MM.1S (cell line): ENCODE results near the gene DVL1.

ENCODE experiments used
- DNase-seq: peaks from one replicate; pipeline ENCODE4 v3.0.0-alpha.2; 2015
- H2AFZ ChIP-seq: fragments of 300-600 bp; sonication (generic); 2 replicates; pipeline ENCODE4 v1.6.0; 2016; ENCODE audit warnings: antibody characterized with exemption, low read length
- H3F3A ChIP-seq: fragments of 300-600 bp; sonication (generic); 2 replicates; pipeline ENCODE4 v1.6.1; 2016; ENCODE audit warnings: mild to moderate bottlenecking, antibody characterized with exemption, low read length, moderate library complexity, mixed read lengths; ENCODE audit not compliant: insufficient read depth
- H3K27ac ChIP-seq: fragments of 300-600 bp; sonication (generic); 2 replicates; pipeline ENCODE4 v1.5.1; 2016; ENCODE audit warnings: mild to moderate bottlenecking, low read length
- H3K27me3 ChIP-seq: fragments of 300-600 bp; sonication (generic); replicated peaks from 2 replicates; pipeline ENCODE4 v1.6.0; 2016; ENCODE audit warnings: low read length; ENCODE audit not compliant: insufficient read depth
- H3K36me3 ChIP-seq: fragments of 300-600 bp; sonication (generic); replicated peaks from 2 replicates; pipeline ENCODE4 v1.6.1; 2016; ENCODE audit warnings: mild to moderate bottlenecking, low read length, mixed read lengths; ENCODE audit not compliant: insufficient read depth
- H3K4me1 ChIP-seq: fragments of 300-600 bp; sonication (generic); 2 replicates; pipeline ENCODE4 v1.6.1; 2016; ENCODE audit warnings: low read length, mixed read lengths
- H3K4me2 ChIP-seq: fragments of 300-600 bp; sonication (generic); 2 replicates; pipeline ENCODE4 v1.6.0; 2016; ENCODE audit warnings: low read depth, low read length
- H3K4me3 ChIP-seq: fragments of 300-600 bp; sonication (generic); 2 replicates; pipeline ENCODE4 v1.5.1; 2016; ENCODE audit warnings: low read length, mixed read lengths
- H3K79me2 ChIP-seq: fragments of 300-600 bp; sonication (generic); 2 replicates; pipeline ENCODE4 v1.6.1; 2016; ENCODE audit warnings: mixed run types, low read length, mixed read lengths
- H3K9ac ChIP-seq: fragments of 300-600 bp; sonication (generic); 2 replicates; pipeline ENCODE4 v1.6.1; 2016; ENCODE audit warnings: low read length, mixed read lengths
- H3K9me2 ChIP-seq: fragments of 300-600 bp; sonication (generic); replicated peaks from 2 replicates; pipeline ENCODE4 v1.6.1; 2016; ENCODE audit warnings: mild to moderate bottlenecking, low read length, mixed read lengths; ENCODE audit not compliant: insufficient read depth
- H3K9me3 ChIP-seq: fragments of 300-600 bp; sonication (generic); replicated peaks from 2 replicates; pipeline ENCODE4 v1.6.1; 2016; ENCODE audit warnings: mild to moderate bottlenecking, low read length, mixed read lengths; ENCODE audit not compliant: insufficient read depth
- H4K20me1 ChIP-seq: fragments of 300-600 bp; sonication (generic); 2 replicates; pipeline ENCODE4 v1.6.1; 2016; ENCODE audit warnings: mild to moderate bottlenecking, low read length, moderate library complexity, mixed read lengths; ENCODE audit not compliant: insufficient read depth
- EZH2 ChIP-seq: fragments of 300-600 bp; sonication (generic); optimal IDR thresholded peaks from 2 replicates; pipeline ENCODE3; 2017; ENCODE audit warnings: low read depth, mild to moderate bottlenecking, antibody characterized with exemption, low read length, mixed read lengths
- EZH2phosphoT487 ChIP-seq: fragments of 300-600 bp; sonication (generic); IDR thresholded peaks from 2 replicates; pipeline ENCODE4 v1.6.1; 2018; ENCODE audit warnings: antibody characterized with exemption, low read length
- TF ChIP-seq, protein P1 (sequence below): fragments of 300-600 bp; sonication (generic); IDR thresholded peaks from 2 replicates; pipeline ENCODE4 v1.5.1; 2016; ENCODE audit warnings: antibody characterized with exemption, low read length, mixed read lengths

DVL1 gene

DNA sequence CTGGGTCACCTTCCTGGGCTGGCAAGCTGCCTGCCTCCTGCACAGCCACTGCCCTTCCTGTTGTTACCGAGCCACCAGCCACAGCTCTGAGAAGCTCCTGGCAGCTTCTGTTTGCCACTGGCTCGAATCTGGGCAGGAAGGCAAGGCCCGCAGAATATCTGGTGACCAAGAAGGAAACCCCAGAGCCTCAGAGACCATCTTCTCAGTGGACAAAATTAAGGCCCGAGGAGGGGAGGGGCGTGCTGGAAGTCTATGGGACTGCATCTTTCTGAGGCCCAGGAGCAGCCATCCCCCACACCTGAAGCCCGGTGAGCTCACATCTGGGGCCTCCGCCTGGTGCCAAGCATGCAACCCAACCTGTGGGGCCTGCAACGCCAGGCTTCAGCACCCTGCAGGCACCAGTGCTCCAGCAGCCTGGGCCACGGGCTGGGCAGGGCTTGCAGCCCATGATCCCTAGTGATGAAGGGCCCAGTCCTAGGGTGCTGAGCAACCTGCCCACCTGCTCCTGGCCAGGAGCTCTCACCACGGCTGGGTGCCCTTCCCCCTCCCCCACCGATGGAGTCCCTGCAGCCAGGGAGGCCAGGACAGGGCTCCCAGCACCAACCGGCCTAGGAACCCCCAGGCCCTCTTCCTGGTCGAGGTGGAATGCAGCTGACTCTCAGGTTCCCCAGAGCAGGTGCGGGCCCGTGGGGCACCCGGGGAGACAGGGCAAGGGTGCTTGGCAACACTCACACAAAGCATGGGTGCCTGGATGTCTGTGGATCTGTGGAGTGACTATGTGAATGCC lies 23.7 kb downstream of the DVL1 start:
- H3F3A ChIP-seq, result 0 out of 2 replicates have a peak, but pooled peaks cover 6% of the 10 kb centered on the region
- peak overlapping the region; percentile 95 for H3K9ac ChIP-seq
- peak overlapping the region; percentile 84 for H2AFZ ChIP-seq
- H3K4me2 ChIP-seq, result peak overlapping the region; percentile 90
- no peaks in the 10 kb centered on the region for H3K27me3 ChIP-seq
- no peaks in the 10 kb centered on the region for H3K9me3 ChIP-seq
- H3K4me1 ChIP-seq, result peaks cover 3% of the 10 kb centered on the region; the same call in 1 of the 2 replicates
- peaks cover 12% of the 10 kb centered on the region; the same call in 1 of the 2 replicates for H4K20me1 ChIP-seq
- H3K9me2 ChIP-seq, result no peaks in the 10 kb centered on the region
- no peaks in the 10 kb centered on the region for H3K36me3 ChIP-seq
- peak overlapping the region; percentile 63; the same call in 1 of the 2 replicates for H3K27ac ChIP-seq
- peak; percentile 38 for DNase-seq
- peak overlapping the region; percentile 99 for H3K4me3 ChIP-seq
- peaks cover 61% of the 10 kb centered on the region for H3K79me2 ChIP-seq
- no peak for TF ChIP-seq EZH2
- no peak for TF ChIP-seq EZH2phosphoT487
- TF ChIP-seq, protein P1, sequence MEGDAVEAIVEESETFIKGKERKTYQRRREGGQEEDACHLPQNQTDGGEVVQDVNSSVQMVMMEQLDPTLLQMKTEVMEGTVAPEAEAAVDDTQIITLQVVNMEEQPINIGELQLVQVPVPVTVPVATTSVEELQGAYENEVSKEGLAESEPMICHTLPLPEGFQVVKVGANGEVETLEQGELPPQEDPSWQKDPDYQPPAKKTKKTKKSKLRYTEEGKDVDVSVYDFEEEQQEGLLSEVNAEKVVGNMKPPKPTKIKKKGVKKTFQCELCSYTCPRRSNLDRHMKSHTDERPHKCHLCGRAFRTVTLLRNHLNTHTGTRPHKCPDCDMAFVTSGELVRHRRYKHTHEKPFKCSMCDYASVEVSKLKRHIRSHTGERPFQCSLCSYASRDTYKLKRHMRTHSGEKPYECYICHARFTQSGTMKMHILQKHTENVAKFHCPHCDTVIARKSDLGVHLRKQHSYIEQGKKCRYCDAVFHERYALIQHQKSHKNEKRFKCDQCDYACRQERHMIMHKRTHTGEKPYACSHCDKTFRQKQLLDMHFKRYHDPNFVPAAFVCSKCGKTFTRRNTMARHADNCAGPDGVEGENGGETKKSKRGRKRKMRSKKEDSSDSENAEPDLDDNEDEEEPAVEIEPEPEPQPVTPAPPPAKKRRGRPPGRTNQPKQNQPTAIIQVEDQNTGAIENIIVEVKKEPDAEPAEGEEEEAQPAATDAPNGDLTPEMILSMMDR, result no peak

DNA sequence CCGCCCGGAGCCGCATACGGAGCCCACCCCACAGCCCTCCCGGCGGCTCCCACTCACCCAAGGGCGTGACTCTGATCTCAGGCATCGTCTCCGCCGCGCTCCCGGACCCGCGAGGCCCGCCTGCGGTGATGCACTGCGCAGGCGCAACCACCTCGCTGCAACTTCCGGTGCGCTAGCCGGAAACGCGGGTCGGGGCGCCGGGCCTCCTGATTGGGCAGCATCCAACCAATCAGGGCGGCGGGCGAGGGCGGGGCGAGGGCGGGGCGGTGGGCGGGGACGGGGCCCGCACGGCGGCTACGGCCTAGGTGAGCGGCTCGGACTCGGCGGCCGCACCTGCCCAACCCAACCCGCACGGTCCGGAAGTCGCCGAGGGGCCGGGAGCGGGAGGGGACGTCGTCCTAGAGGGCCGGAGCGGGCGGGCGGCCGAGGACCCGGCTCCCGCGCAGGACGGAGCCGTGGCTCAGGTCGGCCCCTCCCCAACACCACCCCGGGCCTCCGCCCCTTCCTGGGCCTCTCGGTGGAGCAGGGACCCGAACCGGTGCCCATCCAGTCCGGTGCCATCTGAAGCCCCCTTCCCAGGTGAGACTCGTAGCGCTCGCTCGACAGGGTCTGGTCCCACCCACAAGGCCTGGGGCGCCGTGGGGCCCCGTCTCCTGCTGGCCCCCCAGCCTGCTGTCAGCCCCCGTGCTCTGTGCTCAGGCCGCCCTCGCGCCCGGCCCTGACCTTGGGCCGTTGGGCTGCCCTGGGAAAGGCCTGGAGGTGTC lies 24.5 kb downstream of the DVL1 start, which contains the start of the genes CPTP and INTS11:
TSS of gene CPTP (plus strand) at position 279 of the 764 bp plus-strand sequence. CDS start 2,109 bp downstream, outside the sequence.
TSS of gene INTS11 (minus strand) at position 137 of the 764 bp plus-strand sequence. CDS start at position 85, 52 bp downstream.
- Histone ChIP-seq H4K20me1 (peaks cover 12% of the 10 kb centered on the region; the same call in 1 of the 2 replicates), H3K27me3 (no peaks in the 10 kb centered on the region), H3F3A (0 out of 2 replicates have a peak, but pooled peaks cover 6% of the 10 kb centered on the region), H3K9ac (peak within 1 kb of the TSS; percentile 95), H2AFZ (peak within 1 kb of the TSS; percentile 84), H3K4me3 (peak within 1 kb of the TSS; percentile 99), H3K9me2 (no peaks in the 10 kb centered on the region), H3K4me2 (peak within 1 kb of the TSS; percentile 90), H3K9me3 (no peaks in the 10 kb centered on the region), H3K36me3 (no peaks in the 10 kb centered on the region), H3K27ac (peak within 1 kb of the TSS; percentile 63; the same call in 1 of the 2 replicates), H3K79me2 (peaks cover 69% of the 10 kb centered on the region), H3K4me1 (peaks cover 3% of the 10 kb centered on the region; the same call in 1 of the 2 replicates)
- TF ChIP-seq, protein P1, result no peak
- TF ChIP-seq EZH2phosphoT487, result no peak
- TF ChIP-seq EZH2, result no peak
- DNase-seq, result peak; percentile 95

DNA sequence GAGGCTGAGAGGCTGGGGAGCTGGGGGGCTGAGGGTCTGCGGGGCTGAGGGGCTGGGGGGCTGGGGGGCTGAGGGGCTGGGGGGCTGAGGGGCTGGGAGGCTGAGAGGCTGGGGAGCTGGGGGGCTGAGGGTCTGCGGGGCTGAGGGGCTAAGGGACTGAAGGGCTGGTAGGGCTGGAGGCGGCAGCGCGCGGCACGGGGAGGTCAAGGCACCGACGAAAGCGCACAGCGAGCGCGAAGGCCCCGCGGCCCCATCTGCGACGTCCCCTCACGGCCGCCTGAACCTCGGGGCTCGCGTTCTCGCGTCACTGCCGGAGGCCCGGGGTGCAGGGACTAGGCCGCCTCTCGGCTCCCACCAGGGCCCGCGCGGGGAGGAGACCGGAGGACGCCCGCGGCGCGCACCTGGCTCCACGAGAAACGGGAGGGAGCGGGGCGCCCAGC lies 25.1 kb downstream of the DVL1 start:
- Histone ChIP-seq H4K20me1 (peaks cover 12% of the 10 kb centered on the region; the same call in 1 of the 2 replicates), H3K4me2 (peak overlapping the region; percentile 64), H3K9me3 (no peaks in the 10 kb centered on the region), H3F3A (0 out of 2 replicates have a peak, but pooled peaks cover 6% of the 10 kb centered on the region), H3K4me1 (peaks cover 3% of the 10 kb centered on the region; the same call in 1 of the 2 replicates), H3K9me2 (no peaks in the 10 kb centered on the region), H3K27me3 (no peaks in the 10 kb centered on the region), H2AFZ (peak overlapping the region; percentile 70; the same call in 1 of the 2 replicates), H3K36me3 (no peaks in the 10 kb centered on the region), H3K4me3 (peak overlapping the region; percentile 99), H3K9ac (peak overlapping the region; percentile 87), H3K27ac (no peak overlapping the region), H3K79me2 (peaks cover 75% of the 10 kb centered on the region)
- no peak for TF ChIP-seq EZH2
- DNase-seq, result no peak
